HG02840 (cell line): ENCODE data around the gene FGF14.
"Not testable (repeated sequence)": the region's sequence is repeated elsewhere in the genome, so short reads cannot be mapped to it uniquely, and the experiment has no call there.

Source experiments
- ATAC-seq: cut with Tn5 transposase; IDR thresholded peaks from one replicate; pipeline ENCODE4 v1.9.1; 2021; ENCODE audit warnings: mild to moderate bottlenecking, moderate library complexity, moderate number of reproducible peaks; ENCODE audit not compliant: unreplicated experiment, low FRiP score

Gene FGF14

DNA sequence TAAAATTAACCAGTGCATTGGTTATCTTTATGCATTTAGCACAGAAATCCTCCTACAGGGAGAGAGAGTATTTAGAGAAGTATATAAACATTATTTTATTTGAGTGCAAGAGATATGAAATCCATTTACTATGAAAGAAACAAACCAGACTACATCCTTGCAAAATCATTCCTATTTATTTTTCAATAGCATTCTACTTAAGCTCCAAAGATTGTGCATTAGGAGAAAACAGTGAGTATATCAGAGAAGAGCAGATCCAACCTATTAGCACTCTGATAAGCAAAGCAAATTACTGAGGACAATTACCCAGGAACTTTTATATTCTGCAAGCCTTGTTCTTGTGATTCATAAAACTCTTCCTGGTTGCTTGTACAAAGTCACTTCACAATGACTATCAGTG, 256.1 kb downstream of the FGF14 start:
- ATAC-seq = no peak

DNA sequence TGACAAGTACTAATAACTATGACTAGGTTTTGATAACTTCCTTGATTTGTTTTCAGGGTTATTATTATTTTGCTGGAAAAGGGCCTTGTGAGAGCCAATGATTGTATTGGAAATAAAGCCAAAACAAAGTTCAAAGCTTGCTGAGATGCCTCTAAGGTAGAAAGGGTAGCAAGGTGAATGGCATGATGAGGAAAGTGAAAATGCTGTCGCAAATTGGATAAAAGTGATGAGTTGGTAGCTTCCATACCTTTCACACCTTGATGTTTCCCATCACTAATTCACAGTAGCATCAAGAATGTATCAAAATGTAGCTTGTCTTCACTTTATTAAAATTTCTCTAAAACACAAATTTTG, 259.4 kb downstream of the FGF14 start:
- ATAC-seq = no peak

DNA sequence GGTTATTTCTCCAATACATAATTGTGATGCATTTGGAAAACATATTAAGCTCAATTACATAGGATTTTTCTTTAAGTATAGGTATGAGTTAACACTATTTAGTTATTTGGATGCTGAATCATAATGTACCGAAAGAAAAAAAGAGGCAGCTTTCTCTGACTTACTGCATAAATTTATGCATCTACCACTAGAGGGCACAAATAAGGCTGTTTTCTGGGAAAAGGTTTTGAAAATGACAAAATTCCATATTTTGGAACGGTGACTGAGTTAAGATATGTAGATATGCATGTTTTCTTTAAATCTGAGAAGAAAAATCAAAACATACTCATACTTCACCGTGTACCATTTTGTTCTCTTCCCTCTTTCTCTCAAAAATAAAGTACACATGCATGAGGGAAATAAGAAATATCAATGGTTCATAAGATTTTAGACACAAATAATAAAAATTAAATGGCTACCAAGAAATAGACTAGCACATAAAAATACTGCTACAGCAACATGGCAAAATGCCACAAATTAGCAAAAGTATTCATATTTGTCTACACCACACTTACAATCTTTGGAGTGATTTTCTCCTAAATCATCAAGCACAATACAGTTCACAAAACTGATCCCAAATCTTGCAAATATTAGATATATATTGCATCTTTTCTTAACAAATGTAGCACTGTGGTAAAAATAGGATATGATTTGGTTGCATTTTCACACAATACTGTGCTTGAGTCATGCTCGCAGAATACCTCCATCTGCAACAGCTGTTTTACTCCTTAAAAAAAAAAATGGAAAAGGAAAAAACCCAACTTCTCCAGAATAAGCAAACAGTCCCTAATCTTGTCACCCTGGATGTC, 260.0 kb downstream of the FGF14 start:
- no peak for ATAC-seq

- no peak for ATAC-seq
Observed at GRCh38 chr13:102139626-102140025, 262.2 kb downstream of the FGF14 start.

DNA sequence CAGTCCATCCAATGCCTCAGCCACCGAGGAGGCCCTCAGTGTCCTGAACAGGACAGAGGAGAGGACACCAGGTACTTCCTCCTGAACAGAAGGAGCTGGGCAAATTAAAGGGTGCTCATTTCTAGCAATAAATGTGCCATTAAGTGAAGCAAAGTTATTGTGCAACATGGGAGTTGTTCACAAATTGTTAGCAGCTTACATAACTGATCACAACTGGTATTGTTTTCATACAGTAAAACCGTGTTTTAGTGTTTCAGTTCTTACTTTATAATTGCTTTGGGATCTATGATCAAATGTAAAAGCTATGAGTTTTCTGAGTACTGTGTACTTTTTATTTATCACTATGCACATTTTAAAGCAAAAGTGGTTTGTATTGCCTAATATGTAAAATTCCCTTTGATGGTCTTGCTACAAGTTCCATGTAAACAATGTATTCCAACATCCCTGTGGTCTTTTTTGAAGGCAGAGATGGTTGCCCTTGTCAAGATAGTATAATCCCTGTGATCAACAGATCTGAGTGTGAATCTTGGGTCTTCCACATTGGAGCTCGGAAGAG, 263.1 kb downstream of the FGF14 start:
- ATAC-seq = no peak

DNA sequence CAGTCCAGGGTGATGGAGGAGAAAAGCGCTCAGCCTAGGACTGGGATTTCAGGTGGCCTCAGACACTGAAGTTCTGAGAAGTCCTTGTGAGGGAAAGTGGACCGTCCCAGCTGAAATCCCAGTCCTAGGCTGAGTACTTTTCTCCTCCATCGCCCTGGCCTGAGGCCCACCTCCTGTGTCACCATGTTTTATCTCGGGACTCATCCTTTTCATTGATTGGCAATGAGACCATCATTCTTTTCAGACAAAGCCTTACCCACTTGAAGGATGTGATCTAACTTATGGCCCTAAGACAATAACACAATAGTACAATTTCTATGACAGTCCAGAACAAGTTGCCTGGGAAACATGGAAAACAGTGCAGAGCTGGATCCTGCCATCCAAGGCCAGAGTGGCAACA, 263.9 kb downstream of the FGF14 start:
- not testable (repeated sequence) for ATAC-seq

- ATAC-seq = no peak
Observed at GRCh38 chr13:102136735-102137296, 265.0 kb downstream of the FGF14 start.

DNA sequence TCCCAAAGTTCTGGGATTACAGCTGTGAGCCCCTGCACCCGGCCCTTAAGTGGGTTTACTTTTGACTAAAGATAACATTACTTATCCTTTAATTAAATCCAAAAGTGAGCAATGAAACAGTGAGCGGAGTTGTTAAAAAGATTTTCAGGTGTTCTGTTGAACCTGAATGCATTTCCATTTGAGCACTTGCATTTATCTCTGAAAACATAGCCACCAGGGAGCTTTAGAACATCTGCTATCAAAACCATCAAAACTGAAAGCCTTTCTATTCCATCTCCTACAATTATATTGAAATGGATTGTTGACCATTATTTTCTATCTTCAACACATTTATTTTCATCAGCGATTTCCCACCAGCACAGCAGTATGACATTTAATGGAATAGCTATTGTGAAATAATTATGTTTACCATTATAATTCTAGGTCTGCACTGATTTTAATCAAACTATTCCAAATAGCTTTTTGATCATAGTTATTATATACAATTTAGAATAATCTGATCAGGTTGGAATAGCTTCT, 269.0 kb downstream of the FGF14 start:
- ATAC-seq = no peak

DNA sequence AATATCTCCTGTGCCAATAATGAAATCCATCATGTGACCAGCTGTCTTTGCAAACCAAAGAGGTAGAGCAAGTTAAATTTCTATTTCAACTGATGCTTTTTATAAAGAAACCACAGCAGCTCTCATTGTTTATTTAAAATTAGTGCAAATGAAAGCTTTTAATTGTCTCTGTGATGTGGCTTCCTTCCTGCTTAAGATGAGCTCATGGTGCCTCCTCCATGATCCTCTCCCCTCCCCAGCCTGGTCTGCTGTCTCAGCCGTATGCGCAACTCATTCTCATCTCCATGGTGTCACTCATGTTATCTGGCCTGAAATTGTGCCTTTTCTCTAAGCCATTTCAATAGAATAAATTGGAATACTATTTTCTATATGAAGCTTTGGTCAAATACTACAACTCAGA, 270.6 kb downstream of the FGF14 start:
- no peak for ATAC-seq

DNA sequence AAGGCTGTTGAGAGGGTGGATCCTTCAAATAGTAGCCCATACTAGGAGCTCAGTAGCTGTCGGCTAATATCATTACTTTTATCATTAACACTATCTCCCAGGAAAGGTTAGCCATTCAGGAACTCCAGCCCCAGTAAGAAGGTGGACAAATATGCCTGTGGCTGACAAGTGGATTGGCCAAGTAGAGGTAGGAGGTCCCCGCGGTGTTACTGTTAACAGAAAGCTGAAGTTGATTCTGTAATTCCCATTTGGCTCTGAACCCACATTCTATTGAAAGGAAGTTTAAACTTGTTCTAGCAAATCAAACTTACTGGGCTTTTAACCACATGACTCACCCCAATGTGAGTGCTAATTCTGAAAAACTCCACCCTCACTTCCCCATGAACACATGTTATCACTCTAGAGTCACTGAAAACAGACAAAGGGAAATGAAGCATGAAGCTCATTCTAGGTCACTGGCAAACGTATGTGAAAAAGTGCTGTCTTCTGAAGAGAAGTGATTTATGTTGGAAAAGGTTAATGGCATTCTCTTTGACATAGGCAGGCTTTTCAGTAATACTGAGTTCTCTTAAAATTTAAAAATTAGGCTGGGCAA, 273.5 kb downstream of the FGF14 start:
- ATAC-seq = no peak

DNA sequence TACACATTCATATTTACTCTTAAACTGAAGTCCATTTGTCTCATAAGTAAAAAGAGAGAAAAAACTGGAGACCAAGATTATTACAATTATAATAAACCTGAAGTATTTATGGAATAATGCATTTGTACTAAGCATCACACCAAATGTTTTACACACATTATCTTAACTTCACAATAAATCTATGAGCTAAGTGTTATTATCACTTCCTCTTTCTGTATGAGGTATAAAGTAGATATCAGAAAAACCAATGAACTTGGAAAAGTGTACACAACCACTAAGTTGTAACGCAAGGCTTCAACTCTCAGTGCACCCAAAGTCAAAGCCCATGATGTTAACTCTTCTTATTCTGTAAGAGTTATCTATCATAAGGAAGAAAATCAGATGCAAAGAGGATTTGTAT, 274.7 kb downstream of the FGF14 start:
- ATAC-seq = no peak

GRCh38 chr13:102122147-102122546, 279.7 kb downstream of the FGF14 start:
- ATAC-seq = no peak

DNA sequence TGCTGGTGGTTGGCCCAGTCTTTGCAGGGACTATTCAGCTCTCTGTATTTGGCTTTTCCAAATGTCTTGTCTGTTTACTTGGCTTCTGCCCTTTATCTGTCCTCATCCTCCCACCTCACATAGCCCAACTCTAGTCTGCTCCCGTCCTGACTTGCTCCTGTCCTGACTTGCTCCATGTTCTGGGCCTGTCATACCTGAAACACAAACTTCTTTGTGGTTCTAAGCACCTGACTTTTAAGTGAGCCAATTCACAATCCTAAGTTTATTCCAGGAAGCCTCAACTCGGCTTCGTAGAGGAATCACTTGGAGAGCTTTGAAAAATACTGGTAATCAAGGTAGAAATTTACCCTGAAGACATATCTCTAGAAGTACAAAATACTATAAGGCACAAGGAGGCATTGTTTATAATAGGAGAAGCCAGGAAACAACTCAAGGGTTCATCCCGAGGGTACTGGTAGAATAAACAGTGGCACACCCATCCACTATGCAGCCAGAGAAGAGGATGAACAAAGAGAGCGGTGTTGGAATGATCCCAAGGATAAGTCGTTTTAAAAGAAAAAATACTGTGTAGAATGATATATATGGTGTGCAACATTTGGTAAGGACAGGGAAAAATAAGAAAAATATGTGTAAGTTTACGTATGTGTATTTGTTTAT, 284.5 kb downstream of the FGF14 start:
- no peak for ATAC-seq

- ATAC-seq = no peak
Observed at GRCh38 chr13:102103469-102103868, 298.4 kb downstream of the FGF14 start.

DNA sequence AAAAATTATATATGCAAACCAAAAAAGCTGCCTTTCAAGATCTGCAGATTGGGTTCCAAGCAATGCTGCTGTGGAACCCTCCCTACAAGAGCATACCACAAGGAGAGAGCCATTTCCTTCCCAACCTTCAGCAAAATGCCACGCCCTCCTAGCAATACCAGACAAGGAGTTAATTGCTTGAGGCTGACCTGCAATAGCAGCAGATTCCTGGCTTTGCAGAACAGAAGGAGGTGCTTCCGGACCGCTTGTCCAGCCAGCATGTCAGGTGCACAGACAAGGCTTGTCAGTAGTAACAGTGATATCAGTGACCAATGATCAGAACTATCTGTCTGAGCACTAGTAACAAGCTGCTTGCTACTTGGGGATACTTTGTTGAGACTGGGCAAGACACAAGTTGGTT, 301.6 kb downstream of the FGF14 start:
- no peak for ATAC-seq

DNA sequence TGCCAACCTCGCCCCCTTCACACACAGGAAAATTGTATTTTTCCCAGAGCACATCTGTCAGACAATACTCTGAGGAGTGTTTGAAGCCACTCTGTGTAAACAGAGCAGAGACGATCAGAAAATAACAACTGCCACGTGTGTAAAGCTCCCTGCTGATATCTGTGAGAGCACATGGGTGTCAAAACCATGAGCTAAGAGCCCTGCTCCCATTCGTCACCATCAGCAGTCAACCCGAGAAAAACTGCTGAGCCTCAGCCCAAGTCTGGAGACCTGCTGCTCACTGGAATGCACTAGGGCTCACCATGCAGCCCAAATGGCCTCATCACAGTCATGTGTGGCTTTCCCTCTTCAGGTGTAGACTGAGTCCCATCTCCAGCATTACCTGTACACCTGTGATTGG, 304.1 kb downstream of the FGF14 start:
- no peak for ATAC-seq

DNA sequence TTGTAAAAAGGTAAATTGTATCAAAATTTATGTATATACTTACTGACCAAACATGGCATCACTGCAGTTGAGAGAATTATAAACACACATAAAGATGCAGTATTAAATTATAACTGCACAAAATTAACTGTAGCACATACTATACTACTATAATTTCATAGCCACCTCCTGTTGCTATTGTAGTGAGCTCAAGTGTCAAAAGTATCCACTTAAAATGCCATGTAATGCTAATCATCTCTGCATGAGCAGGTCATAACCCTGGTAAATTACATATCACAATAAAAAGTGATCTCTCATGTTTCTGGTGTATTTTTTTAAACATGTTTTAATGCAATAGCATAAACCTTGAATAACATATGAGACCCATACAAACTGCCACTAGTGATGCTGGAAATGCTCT, 308.6 kb downstream of the FGF14 start:
- ATAC-seq = not testable (repeated sequence)

GRCh38 chr13:102091231-102091630, 310.6 kb downstream of the FGF14 start:
- ATAC-seq = no peak

DNA sequence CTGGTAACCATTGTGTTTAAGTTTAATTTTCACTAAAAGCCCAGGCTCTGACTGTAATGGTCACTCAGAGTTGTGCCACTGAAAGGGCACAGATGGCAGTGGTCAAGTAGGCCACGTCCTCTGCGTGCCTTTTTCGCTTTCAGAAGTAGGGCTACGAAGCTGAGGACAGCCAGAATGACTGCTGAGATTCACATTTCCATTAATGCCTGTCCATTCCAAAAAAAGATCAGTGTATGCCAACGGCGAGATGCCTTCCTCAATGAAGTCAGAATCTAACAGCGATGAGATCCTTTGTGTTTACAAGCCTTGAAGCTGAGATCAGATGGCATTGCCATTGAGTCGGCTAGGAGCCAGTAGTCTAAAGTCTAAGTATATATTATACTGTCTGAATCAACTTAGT, 311.3 kb downstream of the FGF14 start:
- ATAC-seq = no peak

DNA sequence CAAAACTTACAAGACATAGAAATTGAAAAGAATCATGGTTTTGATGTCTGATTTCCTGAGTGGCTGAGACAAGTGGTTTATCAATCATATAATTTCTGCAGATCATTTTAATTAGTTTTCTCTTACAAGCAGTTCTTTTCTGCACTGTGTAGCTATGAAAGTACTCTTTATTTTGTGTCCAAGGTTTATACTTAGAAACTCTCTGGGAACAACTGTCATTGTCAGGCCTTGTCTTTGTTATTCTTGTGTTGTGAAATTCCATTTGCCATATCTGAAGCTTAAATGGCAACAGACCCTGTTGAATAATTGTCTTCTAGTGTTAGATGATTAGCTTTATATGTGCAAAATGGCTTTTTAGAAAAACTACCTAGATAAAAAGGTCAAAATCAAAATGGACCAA, 312.1 kb downstream of the FGF14 start:
- no peak for ATAC-seq

DNA sequence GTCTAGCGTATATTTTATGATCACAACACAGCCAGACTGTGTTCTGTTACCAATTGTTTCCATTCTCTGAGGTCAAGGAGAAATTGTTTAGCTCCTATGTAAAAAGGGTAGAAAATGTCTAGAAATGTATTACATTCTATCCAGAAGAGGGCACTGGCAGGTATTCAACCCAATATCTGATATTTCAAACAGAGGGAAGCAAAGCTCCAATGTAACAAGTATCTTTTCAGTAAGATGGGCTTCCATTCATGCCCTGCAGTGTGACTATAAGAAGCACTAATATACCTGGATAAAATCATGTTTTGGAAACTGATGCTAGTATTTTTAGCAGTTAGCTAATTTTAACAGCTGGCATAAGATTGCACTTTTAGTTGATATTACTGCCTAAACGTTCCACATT, 312.7 kb downstream of the FGF14 start:
- ATAC-seq = no peak
